ENCODE measurements around the gene U2SURP.

Gene U2SURP

DNA sequence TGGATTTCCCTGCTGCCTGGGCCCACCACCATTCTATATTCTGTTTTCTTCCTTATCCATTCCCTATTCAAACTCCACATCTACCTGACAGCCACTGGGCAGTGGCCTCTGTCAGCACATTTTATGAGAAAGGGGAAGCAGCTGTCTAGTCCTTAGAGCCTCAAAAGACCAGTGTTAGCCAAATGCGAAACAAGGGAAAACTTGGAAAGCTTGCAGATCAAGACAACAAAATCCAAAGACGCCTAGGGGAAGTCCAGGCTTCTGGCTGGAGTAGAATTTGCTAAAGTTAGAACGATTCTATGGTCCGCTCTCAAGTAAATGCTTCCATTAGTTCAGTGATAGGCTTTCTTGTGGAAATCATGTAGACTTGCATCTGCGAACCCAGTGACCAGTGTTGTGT, 78.8 kb downstream of the U2SURP start:
- no peak overlapping the region for H3K4me3 ChIP-seq (ENCODE audit: low read depth, low read length)
- TF ChIP-seq, protein P1, sequence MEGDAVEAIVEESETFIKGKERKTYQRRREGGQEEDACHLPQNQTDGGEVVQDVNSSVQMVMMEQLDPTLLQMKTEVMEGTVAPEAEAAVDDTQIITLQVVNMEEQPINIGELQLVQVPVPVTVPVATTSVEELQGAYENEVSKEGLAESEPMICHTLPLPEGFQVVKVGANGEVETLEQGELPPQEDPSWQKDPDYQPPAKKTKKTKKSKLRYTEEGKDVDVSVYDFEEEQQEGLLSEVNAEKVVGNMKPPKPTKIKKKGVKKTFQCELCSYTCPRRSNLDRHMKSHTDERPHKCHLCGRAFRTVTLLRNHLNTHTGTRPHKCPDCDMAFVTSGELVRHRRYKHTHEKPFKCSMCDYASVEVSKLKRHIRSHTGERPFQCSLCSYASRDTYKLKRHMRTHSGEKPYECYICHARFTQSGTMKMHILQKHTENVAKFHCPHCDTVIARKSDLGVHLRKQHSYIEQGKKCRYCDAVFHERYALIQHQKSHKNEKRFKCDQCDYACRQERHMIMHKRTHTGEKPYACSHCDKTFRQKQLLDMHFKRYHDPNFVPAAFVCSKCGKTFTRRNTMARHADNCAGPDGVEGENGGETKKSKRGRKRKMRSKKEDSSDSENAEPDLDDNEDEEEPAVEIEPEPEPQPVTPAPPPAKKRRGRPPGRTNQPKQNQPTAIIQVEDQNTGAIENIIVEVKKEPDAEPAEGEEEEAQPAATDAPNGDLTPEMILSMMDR (IDR thresholded peaks at IDR 0.05; ENCODE audit: insufficient read depth, low read depth, low read length, missing control alignments), result no peak
- DNase-seq (ENCODE audit: low read depth), result no peak

DNA sequence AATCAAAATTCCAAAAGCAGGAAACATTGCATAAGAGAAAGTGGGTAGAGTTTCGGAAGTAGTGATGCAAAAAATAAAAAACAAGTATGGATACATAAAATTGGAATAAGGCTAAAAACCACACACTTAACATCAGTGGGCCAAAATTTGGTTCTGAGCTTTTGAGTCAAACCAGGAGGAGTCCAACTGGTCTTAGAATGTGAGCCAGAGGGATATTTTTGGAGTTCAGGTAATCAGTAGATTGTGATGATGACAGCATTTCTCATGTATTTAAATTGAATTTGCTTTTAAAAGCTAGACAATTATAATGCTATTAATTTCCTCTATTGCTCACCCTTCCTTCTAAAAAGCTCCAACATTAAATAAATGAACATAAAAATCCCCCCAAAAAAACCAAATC, 80.0 kb downstream of the U2SURP start:
- no peak overlapping the region for H3K4me3 ChIP-seq (ENCODE audit: low read depth, low read length)
- DNase-seq (ENCODE audit: low read depth), result no peak
- TF ChIP-seq, protein P1 (IDR thresholded peaks at IDR 0.05; ENCODE audit: insufficient read depth, low read depth, low read length, missing control alignments), result no peak

DNA sequence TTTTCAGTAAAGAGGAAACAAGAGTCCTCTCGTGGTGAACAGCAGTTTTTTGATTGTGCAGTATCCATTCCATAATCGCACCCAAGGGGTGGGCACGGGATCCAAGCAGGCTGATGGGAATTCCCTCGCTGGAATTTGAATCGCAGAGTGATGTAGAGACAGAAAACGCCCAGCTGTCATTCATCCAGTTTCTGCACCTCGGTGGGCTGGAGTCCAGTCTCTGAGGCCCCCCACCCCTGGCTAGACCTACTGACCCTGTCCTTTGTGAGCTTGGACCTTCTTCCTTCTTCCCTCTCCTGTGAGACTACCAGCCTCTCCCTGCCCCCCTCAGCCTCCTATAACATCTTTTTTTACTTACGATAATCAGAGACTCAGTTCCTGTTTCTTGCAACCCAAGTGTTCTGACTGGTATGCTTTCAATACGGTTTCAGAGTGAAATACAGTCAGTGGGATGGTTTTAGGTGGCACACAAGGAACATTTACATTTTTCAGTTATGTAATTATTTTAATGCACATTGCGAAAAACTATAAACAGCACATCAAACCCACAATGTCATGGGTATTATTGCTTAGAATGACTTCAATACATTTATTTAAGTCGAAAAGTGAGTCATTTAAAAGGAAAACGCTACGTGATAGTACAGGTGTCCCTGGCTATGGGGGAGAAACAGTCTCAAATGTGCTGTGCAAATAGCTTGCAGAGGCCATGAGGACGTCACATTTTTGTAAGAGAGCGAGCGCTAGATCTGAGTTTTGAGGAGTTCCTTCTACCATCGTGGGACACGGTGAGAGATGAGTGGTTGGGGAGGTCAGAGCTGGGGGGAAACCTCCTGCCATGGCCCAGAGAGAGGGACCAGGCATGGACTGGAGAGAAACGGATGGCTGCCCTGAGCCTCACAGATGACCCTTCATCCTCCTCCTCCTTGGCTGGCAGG, 80.7 kb downstream of the U2SURP start:
- TF ChIP-seq, protein P1 (IDR thresholded peaks at IDR 0.05; ENCODE audit: insufficient read depth, low read depth, low read length, missing control alignments), result no peak
- peak overlapping the region; percentile 41 for H3K4me3 ChIP-seq (ENCODE audit: low read depth, low read length)
- peak; percentile 91 for DNase-seq (ENCODE audit: low read depth)

DNA sequence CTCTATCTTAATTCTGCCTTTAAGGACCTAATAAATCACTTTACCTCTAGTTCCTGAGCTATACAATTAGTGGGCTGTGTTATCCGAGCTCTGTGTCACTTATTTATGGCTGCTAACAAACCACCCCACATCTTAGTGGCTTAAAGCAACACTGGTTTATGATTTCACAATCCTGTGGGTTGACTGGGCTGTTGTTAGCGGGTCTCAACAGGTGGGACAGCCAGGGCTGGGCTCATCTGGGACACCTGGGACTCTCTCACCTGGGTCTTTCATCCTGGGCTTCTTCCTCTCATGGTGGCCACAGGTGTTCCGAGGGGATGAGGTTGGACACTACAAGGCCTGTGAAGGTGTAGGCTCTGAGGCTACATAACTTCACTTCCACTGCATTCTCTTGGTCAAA, 82.4 kb downstream of the U2SURP start:
- TF ChIP-seq, protein P1 (IDR thresholded peaks at IDR 0.05; ENCODE audit: insufficient read depth, low read depth, low read length, missing control alignments), result no peak
- DNase-seq (ENCODE audit: low read depth), result peak; percentile 20
- H3K4me3 ChIP-seq (ENCODE audit: low read depth, low read length), result no peak overlapping the region

DNA sequence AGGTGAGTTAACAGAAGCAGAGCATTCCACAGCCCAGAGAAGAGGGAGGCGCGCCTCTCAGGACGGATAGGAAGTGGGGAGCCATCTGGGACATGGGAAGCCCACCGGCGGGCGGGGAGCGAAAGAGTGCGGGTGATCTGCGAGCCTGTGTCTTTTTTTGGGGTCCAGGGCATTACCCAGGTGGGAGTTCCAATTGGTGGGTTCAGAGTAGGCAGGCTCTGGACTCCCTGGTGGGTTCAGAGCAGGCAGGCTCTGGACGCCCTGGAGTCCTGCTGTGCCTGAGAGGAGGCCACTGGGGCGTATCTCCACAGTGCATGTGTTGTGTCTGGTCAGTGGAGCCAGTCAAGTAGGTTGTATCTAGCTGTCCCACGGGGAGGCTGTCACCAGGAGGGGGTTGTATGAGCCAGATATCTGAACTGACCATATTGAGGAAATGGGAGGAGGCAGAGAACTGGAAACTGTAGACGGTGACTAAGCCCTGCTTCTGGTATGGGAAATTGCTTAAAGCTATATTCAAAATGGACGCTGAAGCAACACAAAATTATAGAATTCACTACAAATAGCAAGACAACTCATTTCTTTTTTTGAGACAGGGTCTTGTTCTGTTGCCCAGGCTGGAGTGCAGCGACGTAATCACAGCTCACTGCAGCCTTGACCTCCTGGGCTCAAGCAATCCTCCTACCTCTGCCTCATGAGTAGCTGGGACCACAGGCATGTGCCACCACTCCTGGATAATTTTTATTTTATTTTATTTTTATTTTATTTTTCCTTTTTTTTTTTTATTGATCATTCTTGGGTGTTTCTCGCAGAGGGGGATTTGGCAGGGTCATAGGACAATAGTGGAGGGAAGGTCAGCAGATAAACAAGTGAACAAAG, 83.7 kb downstream of the U2SURP start:
- H3K4me3 ChIP-seq (ENCODE audit: low read depth, low read length), result no peak overlapping the region
- DNase-seq (ENCODE audit: low read depth), result peak; percentile 76
- TF ChIP-seq, protein P1 (IDR thresholded peaks at IDR 0.05; ENCODE audit: insufficient read depth, low read depth, low read length, missing control alignments), result no peak

DNA sequence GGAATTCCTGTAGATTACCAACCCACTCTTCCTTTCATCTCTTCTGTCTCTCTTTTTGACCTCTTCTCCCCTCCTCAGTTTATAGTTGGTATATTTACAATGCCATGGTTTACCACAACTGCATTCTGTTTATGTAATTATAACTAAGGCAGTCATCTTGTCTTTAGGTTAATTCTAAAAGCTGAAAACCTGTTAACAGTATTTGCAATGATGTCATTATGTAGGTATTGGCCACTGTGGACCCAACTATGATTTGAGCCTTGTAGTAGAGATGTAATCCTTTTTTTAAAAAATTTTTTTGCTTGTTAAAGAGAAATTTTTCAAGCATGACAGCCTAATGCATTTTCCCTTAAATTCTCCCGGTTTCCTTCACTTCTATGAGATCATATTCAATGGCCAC, 87.5 kb downstream of the U2SURP start:
- DNase-seq (ENCODE audit: low read depth), result no peak
- TF ChIP-seq, protein P1 (IDR thresholded peaks at IDR 0.05; ENCODE audit: insufficient read depth, low read depth, low read length, missing control alignments), result no peak

More for the DNA sequence above, 87.5 kb downstream of the U2SURP start:
- H3K4me3 ChIP-seq (ENCODE audit: low read depth, low read length), result no peak overlapping the region
